Mammary epithelial cell (primary cell): ENCODE measurements around the gene GARNL3.

Experiments
- EZH2 ChIP-seq: IDR thresholded peaks from 2 replicates; pipeline ENCODE4 v1.6.1; 2012; ENCODE audit warnings: low read length, inconsistent platforms, borderline replicate concordance
- TF ChIP-seq, protein P1 (sequence below), 2 donors: IDR thresholded peaks in 1 of 2; conservative IDR thresholded peaks in 1 of 2; 2 replicates each; pipeline ENCODE4 v1.5.1; 2011 to 2012; ENCODE audit warnings: inconsistent platforms in 2 of 2, low read length in 2 of 2, mild to moderate bottlenecking in 2 of 2, control low read depth in 1 of 2, low read depth in 1 of 2; ENCODE audit not compliant: insufficient read depth in 1 of 2; ENCODE audit errors: extremely low read depth in 1 of 2

DNA sequence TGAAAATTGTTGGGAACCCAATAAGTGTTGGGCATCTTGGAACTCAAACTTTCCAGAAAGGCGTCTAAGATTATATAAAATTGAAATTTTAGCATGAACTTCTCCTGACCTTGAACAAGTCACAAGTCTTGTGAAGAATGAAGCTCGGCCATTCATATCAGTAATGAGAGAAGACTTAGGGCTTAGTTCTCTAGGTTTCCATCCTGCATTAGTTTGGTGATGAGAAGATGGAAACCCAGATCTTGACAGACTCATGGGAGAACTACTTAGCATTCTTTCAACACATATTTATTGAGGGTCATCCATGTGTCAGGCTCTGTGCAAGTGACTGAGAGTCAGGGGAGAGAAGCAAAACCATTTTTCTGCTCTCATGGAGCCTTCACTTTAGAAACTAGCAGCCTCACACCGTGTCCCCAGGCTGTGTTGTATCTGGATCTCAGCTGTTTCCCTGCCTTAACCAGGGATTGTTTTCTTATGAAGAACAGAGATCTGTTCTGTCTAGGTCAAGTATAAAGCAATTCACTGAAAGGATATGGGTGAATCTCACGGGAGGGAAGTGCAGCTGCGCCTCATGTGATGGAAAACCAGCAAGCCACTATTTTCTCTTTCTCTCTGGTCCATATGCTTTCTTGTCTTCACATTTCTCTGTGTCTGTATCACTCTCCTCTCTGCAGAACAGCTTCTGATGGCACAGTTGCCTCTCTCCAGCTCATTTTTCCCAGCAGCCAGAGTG lies 3.4 kb downstream of the GARNL3 start:
- TF ChIP-seq EZH2, result no peak
- TF ChIP-seq, protein P1, sequence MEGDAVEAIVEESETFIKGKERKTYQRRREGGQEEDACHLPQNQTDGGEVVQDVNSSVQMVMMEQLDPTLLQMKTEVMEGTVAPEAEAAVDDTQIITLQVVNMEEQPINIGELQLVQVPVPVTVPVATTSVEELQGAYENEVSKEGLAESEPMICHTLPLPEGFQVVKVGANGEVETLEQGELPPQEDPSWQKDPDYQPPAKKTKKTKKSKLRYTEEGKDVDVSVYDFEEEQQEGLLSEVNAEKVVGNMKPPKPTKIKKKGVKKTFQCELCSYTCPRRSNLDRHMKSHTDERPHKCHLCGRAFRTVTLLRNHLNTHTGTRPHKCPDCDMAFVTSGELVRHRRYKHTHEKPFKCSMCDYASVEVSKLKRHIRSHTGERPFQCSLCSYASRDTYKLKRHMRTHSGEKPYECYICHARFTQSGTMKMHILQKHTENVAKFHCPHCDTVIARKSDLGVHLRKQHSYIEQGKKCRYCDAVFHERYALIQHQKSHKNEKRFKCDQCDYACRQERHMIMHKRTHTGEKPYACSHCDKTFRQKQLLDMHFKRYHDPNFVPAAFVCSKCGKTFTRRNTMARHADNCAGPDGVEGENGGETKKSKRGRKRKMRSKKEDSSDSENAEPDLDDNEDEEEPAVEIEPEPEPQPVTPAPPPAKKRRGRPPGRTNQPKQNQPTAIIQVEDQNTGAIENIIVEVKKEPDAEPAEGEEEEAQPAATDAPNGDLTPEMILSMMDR (conservative IDR thresholded peaks at IDR 0.05 in 1 of 2, IDR thresholded peaks at IDR 0.05 in 1 of 2; ENCODE audit: extremely low read depth in 1 of 2, insufficient read depth in 1 of 2, low read depth in 1 of 2, low read length in 2 of 2), result no peak
